GM12875 (cell line): ENCODE results near the gene GMPS.
"Not testable (repeated sequence)": the region's sequence is repeated elsewhere in the genome, so short reads cannot be mapped to it uniquely, and the experiment has no call there.

ENCODE experiments used
- H3K4me3 ChIP-seq: one replicate; pipeline ENCODE4 v1.5.1; 2011; ENCODE audit warnings: low read depth, low read length, control low read depth
- CTCF ChIP-seq: IDR thresholded peaks from 2 replicates; pipeline ENCODE4 v1.5.1; 2011; ENCODE audit warnings: low read depth, mild to moderate bottlenecking, control low read depth, inconsistent platforms, low read length, moderate library complexity, borderline replicate concordance; ENCODE audit not compliant: insufficient read depth

Gene GMPS

GRCh38 chr3:155880286-155880685, 9.8 kb downstream of the GMPS start:
- no peak for TF ChIP-seq CTCF

DNA sequence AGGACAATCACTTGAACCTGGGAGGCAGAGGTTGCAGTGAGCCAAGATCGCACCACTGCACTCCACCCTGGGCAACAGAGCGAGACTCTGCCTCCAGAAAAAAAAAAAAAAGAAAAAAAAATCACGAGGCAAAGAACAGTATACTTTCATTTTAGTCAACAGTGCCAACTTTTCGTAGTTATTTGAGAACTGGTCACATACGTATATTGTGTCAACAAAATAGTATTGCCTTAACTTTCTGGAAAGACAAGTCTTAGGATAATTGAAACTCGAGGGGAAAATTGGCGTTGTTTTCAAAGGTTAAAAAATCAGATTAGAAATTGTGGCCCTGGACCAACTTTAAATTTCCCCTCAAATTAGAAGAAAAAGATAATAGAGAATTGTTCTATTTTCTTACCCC, 13.8 kb downstream of the GMPS start:
- TF ChIP-seq CTCF: no peak
- no peak overlapping the region for H3K4me3 ChIP-seq

More at GRCh38 chr3:155880286-155880685, 9.8 kb downstream of the GMPS start:
- H3K4me3 ChIP-seq: no peak overlapping the region

DNA sequence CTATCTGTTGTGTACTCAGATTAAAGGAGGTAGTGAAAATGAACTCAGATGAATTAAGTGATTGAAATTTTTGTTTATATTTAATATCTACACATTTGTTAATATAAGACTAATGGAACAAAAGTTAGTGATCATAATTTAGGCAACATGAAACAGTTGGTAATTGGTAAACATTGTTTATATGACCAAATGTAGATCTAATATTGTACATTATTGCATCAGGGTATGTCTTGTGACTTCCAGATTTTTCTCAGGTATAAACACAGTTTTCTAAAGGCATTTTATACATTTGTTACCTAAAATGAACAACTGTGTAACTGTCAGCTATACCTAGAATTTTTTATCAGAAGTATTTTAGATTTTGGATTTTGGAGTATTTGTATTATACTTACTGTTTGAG, 14.8 kb downstream of the GMPS start:
- H3K4me3 ChIP-seq: no peak overlapping the region
- TF ChIP-seq CTCF: no peak

DNA sequence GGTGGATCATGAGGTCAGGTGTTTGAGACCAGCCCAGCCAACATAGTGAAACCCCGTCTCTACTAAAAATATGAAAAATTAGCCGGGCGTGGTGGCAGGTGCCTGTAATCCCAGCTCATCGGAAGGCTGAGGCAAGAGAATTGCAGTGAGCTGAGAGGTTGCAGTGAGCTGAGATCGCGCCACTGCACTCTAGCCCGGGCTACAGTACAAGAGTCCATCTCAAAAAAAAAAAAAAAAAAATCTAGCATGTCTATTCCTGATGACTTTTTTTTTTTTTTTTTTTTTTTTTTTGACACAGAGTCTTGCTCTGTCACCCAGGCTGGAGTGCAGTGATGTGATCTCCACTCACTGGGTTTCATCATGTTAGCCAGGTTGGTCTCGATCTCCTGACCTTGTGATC, 15.9 kb downstream of the GMPS start:
- H3K4me3 ChIP-seq: not testable (repeated sequence)

GRCh38 chr3:155886915-155887314, 16.5 kb downstream of the GMPS start:
- no peak for TF ChIP-seq CTCF

GRCh38 chr3:155889212-155889611, 18.8 kb downstream of the GMPS start:
- TF ChIP-seq CTCF: no peak
- H3K4me3 ChIP-seq: no peak overlapping the region

More at GRCh38 chr3:155886915-155887314, 16.5 kb downstream of the GMPS start:
- H3K4me3 ChIP-seq: no peak overlapping the region

GRCh38 chr3:155889952-155890351, 19.5 kb downstream of the GMPS start:
- no peak overlapping the region for H3K4me3 ChIP-seq
- TF ChIP-seq CTCF: no peak

DNA sequence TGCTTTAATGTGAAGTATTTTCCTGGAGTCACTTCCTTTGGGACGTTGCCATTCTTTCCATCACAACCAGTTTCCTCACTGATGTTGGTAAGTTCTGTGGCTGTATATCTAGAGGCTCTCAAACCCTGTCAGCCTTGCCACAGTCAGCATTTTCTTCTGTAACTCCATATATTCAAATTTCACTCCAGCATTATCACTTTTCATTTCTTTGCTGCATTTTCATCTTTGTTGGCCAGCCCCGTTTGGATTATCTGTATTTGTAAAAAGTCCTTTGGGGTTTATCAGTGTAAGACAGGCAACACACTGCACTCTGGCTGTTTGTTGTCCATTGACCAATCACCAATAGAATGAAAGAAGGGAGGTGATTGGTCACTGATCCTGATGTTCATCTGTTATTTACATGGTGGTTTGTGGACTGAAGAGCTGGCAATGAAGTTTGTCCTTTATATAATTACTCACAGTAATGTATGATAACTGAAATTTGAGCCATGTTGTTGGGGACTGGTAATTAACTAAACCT, 20.3 kb downstream of the GMPS start:
- H3K4me3 ChIP-seq: no peak overlapping the region
- no peak for TF ChIP-seq CTCF
